GM21576 (cell line): Measurements from ENCODE around the gene AP4B1.

Experiments
- ATAC-seq: cut with Tn5 transposase; IDR thresholded peaks from one replicate; pipeline ENCODE4 v1.9.1; 2021; ENCODE audit warnings: mild to moderate bottlenecking, moderate library complexity; ENCODE audit not compliant: unreplicated experiment

AP4B1 gene

DNA sequence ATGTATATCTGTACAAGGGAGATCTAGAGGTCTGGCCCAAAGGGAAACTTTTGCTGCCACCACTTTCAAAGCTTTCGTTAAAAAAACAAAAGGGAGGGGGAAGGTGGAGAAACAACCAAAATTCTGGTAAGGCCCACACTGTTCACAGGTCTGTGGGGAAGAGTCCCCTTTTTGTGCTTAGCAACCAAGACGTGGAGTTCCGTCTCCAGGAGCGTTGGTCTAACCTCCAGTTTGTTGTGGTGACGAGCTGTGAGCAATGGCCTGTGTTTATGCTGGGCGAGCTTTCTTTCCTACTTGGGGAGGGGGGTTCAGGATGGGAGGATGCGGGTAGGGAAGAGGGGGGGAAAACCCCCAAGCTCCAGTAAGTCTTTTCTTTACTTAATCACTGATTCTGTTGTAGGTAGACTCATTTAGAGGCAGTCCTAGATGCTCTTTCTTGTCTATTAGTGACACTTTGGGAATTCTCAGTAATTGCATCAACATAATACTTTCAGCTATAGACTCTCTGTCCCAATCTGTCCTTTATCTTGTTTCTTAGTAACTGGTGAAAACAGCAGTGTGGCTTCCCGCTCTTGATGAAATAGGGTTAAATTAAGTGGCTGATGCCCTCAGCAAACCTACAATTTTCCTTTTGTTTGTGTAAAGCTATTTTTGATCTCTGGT lies 26.0 kb upstream of the AP4B1 start:
- peak; percentile 36 for ATAC-seq

DNA sequence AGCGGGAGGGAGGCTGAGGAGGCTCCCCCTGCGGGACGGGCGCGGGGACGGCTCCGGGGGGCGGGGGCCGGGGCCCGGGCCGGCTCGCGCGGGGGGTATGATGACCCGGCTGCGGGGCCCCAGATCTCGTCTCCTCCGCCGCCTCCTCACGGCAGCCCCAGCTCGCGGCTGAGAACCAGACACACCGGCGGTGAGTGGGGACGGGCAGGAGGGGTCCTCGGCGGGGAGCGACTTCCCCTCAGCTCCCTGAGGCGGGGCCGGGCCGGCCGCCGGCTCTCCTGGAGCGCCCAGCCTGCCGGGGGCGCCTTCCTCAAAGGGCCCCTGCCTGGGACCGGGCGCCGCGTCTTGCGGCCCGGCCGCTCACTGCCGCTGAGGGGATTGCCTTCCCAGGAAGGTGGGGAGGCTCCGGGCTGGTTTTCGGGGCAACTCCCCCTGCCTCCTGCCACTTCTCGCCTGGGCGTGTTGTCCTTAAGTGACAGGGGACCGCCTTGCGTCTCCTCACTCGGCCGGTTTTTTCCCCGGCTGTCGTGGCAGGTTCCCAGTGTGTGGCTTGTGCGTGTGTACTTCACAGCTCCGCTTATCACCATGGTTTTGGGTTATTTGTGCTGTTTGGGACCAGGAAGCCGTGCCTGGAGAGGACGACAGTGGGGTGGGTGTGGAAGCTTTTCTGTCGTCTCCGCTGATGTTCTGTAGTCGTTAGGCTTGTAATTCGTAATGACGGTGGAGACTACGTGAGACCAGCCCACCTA lies 25.3 kb upstream of the AP4B1 start:
- peak; percentile 37 for ATAC-seq

GRCh38 chr1:113928941-113929749 lies 24.5 kb upstream of the AP4B1 start, which contains the start of gene HIPK1:
HIPK1 (plus strand) TSS chr1:113929324.
- ATAC-seq, result peak; percentile 63

- no peak for ATAC-seq
These were observed 23.8 kb upstream of the AP4B1 start for GRCh38 chr1:113928187-113928930.

DNA sequence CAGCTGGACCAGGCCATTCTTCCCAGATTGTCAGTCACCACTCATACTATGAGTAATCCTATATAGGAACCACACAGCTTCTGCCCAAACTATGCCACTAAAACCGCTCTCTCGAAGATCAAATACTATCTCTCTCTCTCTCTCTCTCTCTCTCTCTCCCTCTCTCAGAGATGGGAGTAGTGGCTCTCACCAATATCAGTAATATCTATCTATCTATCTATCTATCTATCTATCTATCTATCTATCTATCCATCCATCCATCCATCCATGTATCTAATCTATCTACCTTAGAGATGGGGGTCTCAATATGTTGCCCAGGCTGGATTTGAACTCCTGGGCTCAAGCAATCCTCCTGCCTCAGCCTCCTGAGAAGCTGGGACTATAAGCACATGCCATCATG lies 19.9 kb upstream of the AP4B1 start:
- no peak for ATAC-seq

- no peak for ATAC-seq
These were observed 18.4 kb upstream of the AP4B1 start for GRCh38 chr1:113922957-113923356.

- no peak for ATAC-seq
These were observed 13.6 kb upstream of the AP4B1 start for GRCh38 chr1:113918243-113918642.

GRCh38 chr1:113917400-113918082 lies 12.9 kb upstream of the AP4B1 start:
- no peak for ATAC-seq

DNA sequence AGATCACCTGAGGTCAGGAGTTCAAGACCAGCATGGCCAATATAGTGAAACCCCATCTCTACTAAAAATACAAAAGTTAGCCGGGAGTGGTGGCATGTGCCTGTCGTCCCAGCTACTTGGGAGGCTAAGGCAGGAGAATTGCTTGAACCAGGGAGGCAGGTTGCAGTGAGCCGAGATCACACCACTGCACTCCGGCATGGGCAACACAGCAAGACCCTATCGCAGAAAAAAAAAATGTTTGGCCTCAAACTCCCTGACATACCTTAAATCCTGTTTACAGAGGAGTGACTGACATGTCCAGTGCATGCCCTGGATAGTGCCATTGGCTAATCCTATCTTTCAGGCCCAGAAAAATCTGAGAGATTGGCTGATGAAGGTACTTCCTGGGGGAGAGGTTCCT lies 12.4 kb upstream of the AP4B1 start:
- ATAC-seq, result no peak

DNA sequence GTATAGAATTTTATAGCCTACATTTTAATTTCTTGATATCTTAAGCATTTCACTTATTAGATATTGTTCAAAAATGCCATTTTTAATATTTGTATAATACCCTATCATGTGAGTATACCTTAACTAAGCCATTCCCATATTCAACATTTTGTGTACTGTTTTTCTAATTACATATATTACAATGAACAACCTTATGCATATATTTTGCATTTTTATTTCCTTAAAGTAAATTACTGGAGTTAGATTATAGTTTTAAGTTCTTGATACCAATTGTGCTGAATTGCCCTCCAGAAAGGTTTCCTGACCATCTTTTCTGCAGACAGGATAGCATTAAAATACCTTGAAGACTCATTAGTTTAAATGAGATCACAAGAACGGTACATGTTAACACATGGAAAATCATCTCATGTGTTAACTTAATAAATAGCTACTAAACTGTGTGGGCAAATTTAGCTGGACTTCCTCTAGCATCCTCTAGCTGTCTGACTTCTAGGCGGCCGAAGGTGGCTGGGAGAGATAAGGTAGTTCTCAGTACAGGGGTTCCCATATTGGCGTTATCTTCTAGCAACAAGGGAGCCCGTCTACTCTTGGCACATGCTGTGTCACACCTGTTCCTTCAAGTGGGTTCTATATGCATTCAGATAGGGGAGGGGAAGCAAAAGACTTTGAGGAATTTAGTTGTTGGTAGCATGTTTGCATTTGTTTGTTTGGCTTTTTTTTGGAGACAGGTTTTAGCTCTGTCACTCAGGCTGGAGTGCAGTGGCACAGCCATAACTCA lies 9.5 kb upstream of the AP4B1 start:
- ATAC-seq, result no peak

- no peak for ATAC-seq
These were observed 8.7 kb upstream of the AP4B1 start for GRCh38 chr1:113913312-113913668.

DNA sequence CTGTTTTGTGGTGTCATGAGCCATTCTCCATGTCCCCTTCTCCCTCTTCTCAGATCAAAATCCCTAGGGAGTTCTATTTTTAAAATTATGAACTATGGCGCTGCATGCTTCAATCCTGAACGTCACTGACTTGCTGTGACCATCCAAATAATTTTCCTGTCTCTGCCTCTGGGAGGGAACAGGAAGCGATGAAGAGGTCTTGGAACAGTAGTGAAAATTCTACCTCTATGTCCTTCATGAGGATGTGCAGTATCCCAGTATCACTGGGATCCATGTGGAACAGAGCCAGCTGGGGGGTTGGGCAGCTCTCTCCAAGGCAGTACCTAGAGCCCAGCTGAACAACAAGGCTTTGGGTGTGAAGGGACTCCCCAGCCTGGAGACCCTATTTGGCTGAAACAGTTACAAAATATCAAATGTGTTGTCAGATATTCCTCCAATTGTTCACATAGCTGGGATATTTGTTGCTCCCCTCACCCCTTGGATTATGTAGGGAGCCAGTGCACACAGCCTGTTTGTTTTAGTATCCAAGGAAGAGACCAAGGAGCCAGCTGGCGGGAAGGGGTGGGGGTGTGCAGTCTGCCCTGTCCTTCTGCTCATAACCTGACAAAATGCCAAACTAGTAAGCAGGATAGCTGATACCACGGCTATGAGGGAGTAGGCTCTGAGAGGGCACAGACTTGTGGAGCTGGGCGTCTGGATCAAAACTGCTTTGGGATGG lies 8.2 kb upstream of the AP4B1 start:
- ATAC-seq, result no peak

DNA sequence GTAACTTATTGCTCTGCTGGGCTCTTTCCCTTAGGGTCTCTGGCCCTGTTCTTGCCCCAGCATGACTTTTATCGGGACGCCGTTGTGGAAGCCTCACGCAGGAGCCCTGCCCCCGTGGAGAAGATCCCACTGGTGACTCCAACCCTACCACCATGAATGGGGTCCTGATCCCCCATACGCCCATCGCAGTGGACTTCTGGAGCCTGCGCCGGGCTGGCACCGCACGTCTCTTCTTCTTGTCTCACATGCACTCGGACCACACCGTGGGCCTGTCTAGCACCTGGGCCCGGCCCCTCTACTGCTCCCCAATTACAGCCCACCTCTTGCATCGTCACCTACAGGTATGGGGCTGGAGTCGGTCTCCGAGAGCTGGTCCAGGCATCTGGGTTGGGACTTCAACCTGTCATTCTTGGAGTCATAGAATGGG lies 849 bp upstream of the AP4B1 start:
- peak; percentile 5 for ATAC-seq

- peak; percentile 24 for ATAC-seq
These were observed 316 bp downstream of the AP4B1 start for GRCh38 chr1:113904293-113904673.

GRCh38 chr1:113903501-113904292 lies 902 bp downstream of the AP4B1 start:
- ATAC-seq, result no peak

DNA sequence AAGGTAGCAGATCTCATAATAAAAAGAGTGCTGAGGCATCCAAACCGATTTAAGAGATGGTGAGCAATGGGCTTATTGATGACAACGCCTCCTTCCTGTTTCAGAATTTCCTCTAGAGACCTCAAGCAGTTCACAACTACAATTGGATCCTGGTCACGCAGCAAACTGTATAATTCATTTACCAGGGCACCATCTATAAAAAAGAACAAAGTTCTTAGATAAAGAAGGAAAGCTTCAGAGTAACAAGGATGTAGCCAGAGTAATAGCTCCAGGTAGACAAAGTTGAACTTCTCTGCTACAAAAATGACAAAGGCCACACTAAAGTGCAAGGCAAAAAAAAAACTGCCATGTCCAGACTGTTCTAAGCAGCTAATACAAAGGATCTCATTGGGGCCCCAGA lies 3.4 kb downstream of the AP4B1 start:
- no peak for ATAC-seq

DNA sequence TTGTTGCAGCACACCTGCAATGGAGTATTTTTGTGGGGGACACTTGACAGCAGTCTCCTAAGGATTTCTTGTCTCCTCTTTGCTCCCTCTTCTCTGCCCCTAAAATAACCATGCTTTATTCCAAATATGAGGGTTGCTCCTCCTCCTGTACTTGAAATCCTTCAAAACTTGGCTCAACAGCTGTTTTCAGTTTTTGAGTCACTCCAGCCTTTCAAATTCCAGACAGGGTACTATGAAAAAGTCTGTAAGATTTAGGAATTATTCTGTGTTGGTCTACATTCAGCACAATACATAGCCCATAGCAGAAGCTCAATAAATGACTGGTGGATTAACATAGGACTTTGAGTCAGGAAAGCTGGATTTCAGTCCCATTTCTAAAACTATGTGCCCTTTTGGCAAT lies 5.5 kb downstream of the AP4B1 start:
- no peak for ATAC-seq

DNA sequence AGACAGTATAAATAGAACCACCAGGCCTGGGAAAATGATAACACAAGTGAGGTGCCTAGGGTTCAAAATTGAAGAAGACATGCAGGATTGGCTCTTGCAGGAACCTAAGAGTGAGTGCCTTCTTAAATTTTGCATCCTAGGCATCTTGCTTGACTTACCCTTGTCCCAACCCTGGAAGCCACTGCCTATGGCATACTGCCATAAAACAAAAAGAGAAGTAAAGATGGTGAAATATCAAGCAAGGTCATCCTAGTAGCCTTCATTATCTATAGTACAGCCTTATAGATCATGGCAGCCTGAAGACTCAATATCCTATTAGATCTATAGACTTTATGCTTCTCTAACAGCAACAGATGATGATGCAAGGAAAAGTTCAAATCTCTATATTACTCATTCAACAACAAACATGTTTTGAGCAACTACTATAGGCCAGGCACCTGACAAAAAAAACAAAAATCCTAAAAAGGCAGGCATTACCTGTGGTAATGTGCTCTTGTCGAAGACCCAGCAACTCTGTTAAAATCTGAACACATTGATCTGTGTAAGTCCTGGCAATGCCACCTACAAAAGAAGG lies 6.3 kb downstream of the AP4B1 start:
- no peak for ATAC-seq
